ENCODE results near the gene PPM1H. TPM values are rescaled to one million over a fixed set of nuclear protein-coding genes. Genes with fewer than 3 reads are reported as not detected.

The PPM1H gene
- total RNA-seq, 1 experiment from 2014 or later = 37.1 TPM

DNA sequence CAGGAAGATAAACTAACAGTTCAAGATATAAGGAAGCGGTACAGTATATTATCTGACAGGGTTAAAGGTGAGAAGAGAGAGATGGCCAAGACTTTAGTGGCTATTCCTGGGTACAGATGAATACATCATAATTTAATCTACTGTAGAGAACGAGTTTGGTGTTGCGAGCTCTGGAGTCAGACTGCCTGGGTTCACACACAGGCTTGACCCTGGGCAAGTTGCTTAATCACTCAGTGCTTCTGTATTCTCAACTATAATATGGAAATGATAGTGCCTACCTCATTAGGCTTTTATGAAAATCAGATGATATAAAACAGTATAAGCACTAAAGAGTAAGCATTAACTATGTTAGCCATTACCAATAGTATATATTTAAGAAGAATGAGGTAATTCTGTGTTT, 3.5 kb downstream of the PPM1H start:
- Mint-ChIP-seq H3K36me3 (no peaks in the 10 kb centered on the region), H3K27ac (peak overlapping the region; percentile 44), H3K4me1 (peaks cover 64% of the 10 kb centered on the region), H3K27me3 (ENCODE audit: low read depth) (no peaks in the 10 kb centered on the region), H3K9me3 (no peaks in the 10 kb centered on the region), H3K4me3 (no peak overlapping the region)
- ChIA-PET CTCF (interaction anchor here (1.9 kb wide), 1 partner anchor 137 kb away, joined by 12 read pairs; no protein-coding TSS in a partner anchor), POLR2A (no interaction called here)
- no peak for TF ChIP-seq ATF6 (CRISPR knock-in tag; IDR thresholded peaks at IDR 0.05)
- no peak for TF ChIP-seq CREB1 (CRISPR knock-in tag; IDR thresholded peaks at IDR 0.05)
- TF ChIP-seq SMAD4 (CRISPR knock-in tag; IDR thresholded peaks at IDR 0.05) = no peak
- TF ChIP-seq ZBTB21 (CRISPR knock-in tag; IDR thresholded peaks at IDR 0.05; ENCODE audit: borderline replicate concordance) = no peak
- ATAC-seq (no peak), DNase-seq (ENCODE audit: low spot score) (no peak)

DNA sequence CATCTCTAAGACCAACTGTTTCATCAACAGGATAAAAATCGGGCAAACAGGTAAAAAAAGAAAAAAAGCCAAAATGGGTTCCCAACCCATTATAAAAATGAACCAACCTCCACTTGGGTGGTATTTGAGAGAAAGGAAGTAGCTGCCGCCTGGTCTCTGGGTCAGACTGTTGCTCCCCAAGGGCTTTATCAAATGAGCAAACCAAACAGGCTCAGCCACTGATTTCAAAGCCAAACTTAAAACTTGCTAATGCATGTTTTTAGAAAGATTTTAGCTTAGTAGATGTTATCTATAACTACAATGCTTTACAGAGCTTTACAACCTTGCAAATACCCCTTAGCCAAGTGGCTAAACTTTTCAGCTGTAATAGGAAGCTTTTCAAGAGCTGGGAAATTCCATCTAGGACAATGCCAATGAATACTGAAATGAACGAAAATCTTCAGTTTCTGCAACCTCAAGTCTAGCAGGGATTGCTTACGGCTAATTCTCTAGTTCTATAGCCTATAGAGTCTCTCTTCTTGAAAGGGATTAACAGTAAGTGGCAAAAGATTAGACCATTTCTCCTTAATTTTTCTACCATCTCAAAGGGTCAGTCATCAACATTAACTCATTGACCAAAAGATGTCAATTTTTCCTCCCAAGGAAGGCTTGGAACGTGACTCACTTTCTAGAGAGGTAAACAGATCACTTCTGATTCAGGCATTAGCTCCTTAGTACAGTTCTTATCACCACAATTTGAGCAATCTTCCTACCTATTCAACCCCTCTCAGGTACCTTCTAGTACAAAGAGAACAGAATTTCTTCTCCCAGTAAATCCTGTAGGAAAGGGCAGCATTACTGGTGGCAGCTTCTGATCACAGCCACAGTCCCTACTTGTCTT, 4.2 kb downstream of the PPM1H start:
- POLR2A ChIA-PET = no interaction called here
- H3K36me3 Mint-ChIP-seq = no peaks in the 10 kb centered on the region
- 0 out of 2 replicates have a peak overlapping the region, but pooled peaks have one; percentile 27 for H3K4me3 Mint-ChIP-seq
- DNase-seq (ENCODE audit: low spot score) (no peak), ATAC-seq (no peak)
- no peaks in the 10 kb centered on the region for H3K9me3 Mint-ChIP-seq
- TF ChIP-seq GABPB1 (CRISPR knock-in tag; IDR thresholded peaks at IDR 0.05) = no peak
- no peak for TF ChIP-seq ZNF263 (CRISPR knock-in tag; IDR thresholded peaks at IDR 0.05; ENCODE audit: low read depth)
- TF ChIP-seq, protein P1, sequence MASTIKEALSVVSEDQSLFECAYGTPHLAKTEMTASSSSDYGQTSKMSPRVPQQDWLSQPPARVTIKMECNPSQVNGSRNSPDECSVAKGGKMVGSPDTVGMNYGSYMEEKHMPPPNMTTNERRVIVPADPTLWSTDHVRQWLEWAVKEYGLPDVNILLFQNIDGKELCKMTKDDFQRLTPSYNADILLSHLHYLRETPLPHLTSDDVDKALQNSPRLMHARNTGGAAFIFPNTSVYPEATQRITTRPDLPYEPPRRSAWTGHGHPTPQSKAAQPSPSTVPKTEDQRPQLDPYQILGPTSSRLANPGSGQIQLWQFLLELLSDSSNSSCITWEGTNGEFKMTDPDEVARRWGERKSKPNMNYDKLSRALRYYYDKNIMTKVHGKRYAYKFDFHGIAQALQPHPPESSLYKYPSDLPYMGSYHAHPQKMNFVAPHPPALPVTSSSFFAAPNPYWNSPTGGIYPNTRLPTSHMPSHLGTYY (CRISPR knock-in tag; IDR thresholded peaks at IDR 0.05) = no peak
- TF ChIP-seq ZBTB43 (CRISPR knock-in tag; IDR thresholded peaks at IDR 0.05) = no peak
- no peak for TF ChIP-seq FOXJ3 (CRISPR knock-in tag; IDR thresholded peaks at IDR 0.05; ENCODE audit: borderline replicate concordance)
- TF ChIP-seq GTF2I (CRISPR knock-in tag; conservative IDR thresholded peaks at IDR 0.05) = no peak
- TF ChIP-seq SMAD3 (CRISPR knock-in tag; IDR thresholded peaks at IDR 0.05; ENCODE audit: borderline replicate concordance) = no peak
- no peak for TF ChIP-seq ZSCAN18 (CRISPR knock-in tag; IDR thresholded peaks at IDR 0.05)
- no peak for TF ChIP-seq NR1H2 (CRISPR knock-in tag; IDR thresholded peaks at IDR 0.05)
- no peak for TF ChIP-seq HMGXB4 (CRISPR knock-in tag; IDR thresholded peaks at IDR 0.05)
- no peak for TF ChIP-seq MXD4 (CRISPR knock-in tag; IDR thresholded peaks at IDR 0.05; ENCODE audit: borderline replicate concordance)
- peak overlapping the region; percentile 84 for H3K27ac Mint-ChIP-seq
- H3K4me1 Mint-ChIP-seq = peaks cover 57% of the 10 kb centered on the region
- no peaks in the 10 kb centered on the region for H3K27me3 Mint-ChIP-seq (ENCODE audit: low read depth)
- CTCF ChIA-PET = interaction anchor here (1.1 to 2.4 kb wide), 4 partner anchors 11 to 138 kb away, joined by 3 to 12 read pairs (median 6); no protein-coding TSS in a partner anchor

All from WTC11 (cell line).